ENCODE results near the gene ANO4. TPM values are rescaled to one million over a fixed set of nuclear protein-coding genes. Genes with fewer than 3 reads are reported as not detected.

ANO4 gene
- total RNA-seq, 1 experiment from 2014 or later = 5.7 TPM

- Histone ChIP-seq H3K18ac (ENCODE audit: insufficient read length, low read depth, low read length) (no peak overlapping the region), H2BK20ac (ENCODE audit: low read depth, low read length, poor library complexity, severe bottlenecking) (no peak overlapping the region), H4K5ac (ENCODE audit: insufficient read length, low read depth, low read length) (no peak overlapping the region), H3K14ac (ENCODE audit: insufficient read depth, low read length) (no peak overlapping the region), H2BK5ac (ENCODE audit: insufficient read length, low read length) (no peak overlapping the region), H3K23me2 (ENCODE audit: insufficient read length, low read depth, low read length, poor library complexity, severe bottlenecking) (no peaks in the 10 kb centered on the region), H3K9ac (ENCODE audit: extremely low read depth, insufficient read length, low read length) (no peak overlapping the region), H2BK12ac (ENCODE audit: insufficient read length, low read depth, low read length) (no peak overlapping the region), H4K91ac (ENCODE audit: insufficient read length, low read depth, low read length) (no peak overlapping the region), H2AFZ (ENCODE audit: low read length) (no peak overlapping the region), H3K4me2 (ENCODE audit: insufficient read depth, insufficient read length, low read length) (no peak overlapping the region), H3T11ph (ENCODE audit: low read length) (no peak overlapping the region), H3K79me1 (ENCODE audit: insufficient read depth, low read depth, low read length, poor library complexity, severe bottlenecking) (no peaks in the 10 kb centered on the region), H3K56ac (ENCODE audit: insufficient read length, low read depth, low read length) (no peak overlapping the region), H3K27me3 (ENCODE audit: insufficient read depth, low read length) (no peaks in the 10 kb centered on the region), H2BK15ac (ENCODE audit: low read depth, low read length) (no peak overlapping the region), H3K9me3 (ENCODE audit: control insufficient read depth, low read depth, low read length) (no peaks in the 10 kb centered on the region), H3K79me2 (ENCODE audit: insufficient read depth, low read length) (no peaks in the 10 kb centered on the region), H4K8ac (replicated peaks; ENCODE audit: insufficient read length, low read depth, low read length) (no peak overlapping the region), H3K4me1 (ENCODE audit: insufficient read depth, low read length) (no peaks in the 10 kb centered on the region), H3K27ac (ENCODE audit: insufficient read length, low read depth, low read length) (no peak overlapping the region), H2BK120ac (ENCODE audit: low read depth, low read length, poor library complexity, severe bottlenecking) (no peak overlapping the region), H4K20me1 (ENCODE audit: control insufficient read depth, insufficient read depth, insufficient read length) (no peaks in the 10 kb centered on the region), H2AK5ac (ENCODE audit: insufficient read length, low read length) (no peak overlapping the region), H3K23ac (ENCODE audit: insufficient read length, low read depth, low read length) (no peak overlapping the region), H3K4ac (ENCODE audit: low read depth, low read length) (no peak overlapping the region)
- Mint-ChIP-seq H3K9me3 (no peaks in the 10 kb centered on the region), H3K4me1 (no peaks in the 10 kb centered on the region), H3K27ac (no peak overlapping the region), H3K27me3 (ENCODE audit: low read depth) (no peaks in the 10 kb centered on the region), H3K36me3 (ENCODE audit: insufficient read depth in 1 of 3, low read depth in 3 of 3) (no peaks in the 10 kb centered on the region), H3K4me3 (no peak overlapping the region)
- no peak for TF ChIP-seq CTCF (conservative IDR thresholded peaks at IDR 0.05)
- DNase-seq = no peak
- WGBS (ENCODE audit: extremely low coverage, insufficient read length, low lambda C conversion rate) = no CpG with 5 or more reads among the region's 3 CpGs
These were observed 316.3 kb downstream of the ANO4 start for GRCh38 chr12:101110866-101111265.
